ENCODE results near the gene NR1H4.

GRCh38 chr12:100494026-100494425, 20.4 kb downstream of the NR1H4 start:
- TF ChIP-seq SPI1 (IDR thresholded peaks at IDR 0.05; ENCODE audit: low read depth, low read length) (no peak), POLR2A (IDR thresholded peaks at IDR 0.05; ENCODE audit: low read depth, low read length) (no peak)

Data from GM12891 (cell line).